ENCODE data around the gene HDC.

HDC gene

GRCh38 chr15:50209809-50210208 lies 55.7 kb downstream of the HDC start:
- TF ChIP-seq CTCF (IDR thresholded peaks at IDR 0.05; ENCODE audit: extremely low read depth, insufficient read depth, missing control alignments): no peak
- in situ Hi-C loops (cut with MboI; ENCODE audit: low pct_unique_long_range_greater_than_20kb, low sequenced_read_pairs, unreplicated experiment): no loop called here
- DNase-seq (ENCODE audit: low spot score): no peak

DNA sequence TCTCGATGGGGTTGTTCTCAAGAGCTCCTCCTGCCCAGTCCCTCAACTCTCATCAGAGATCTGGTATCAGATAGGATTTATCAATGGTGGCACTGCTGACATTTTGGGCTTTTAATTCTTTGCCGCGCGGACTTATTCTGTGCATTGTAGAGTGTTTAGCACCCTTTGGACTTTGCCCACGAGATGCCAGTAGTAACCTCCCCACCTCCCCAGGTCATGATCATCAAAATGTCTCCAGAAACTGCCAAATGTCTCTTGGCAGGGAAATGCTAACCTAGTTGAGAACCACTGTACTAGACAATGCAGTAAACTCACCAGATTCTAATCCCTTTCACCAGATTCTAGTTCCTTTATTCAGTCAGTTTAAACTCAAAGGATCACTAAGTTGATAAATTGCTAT lies 59.5 kb downstream of the HDC start:
- in situ Hi-C loops (cut with MboI; ENCODE audit: low pct_unique_long_range_greater_than_20kb, low sequenced_read_pairs, unreplicated experiment): no loop called here
- no peak for TF ChIP-seq CTCF (IDR thresholded peaks at IDR 0.05; ENCODE audit: extremely low read depth, insufficient read depth, missing control alignments)
- DNase-seq (ENCODE audit: low spot score): no peak

DNA sequence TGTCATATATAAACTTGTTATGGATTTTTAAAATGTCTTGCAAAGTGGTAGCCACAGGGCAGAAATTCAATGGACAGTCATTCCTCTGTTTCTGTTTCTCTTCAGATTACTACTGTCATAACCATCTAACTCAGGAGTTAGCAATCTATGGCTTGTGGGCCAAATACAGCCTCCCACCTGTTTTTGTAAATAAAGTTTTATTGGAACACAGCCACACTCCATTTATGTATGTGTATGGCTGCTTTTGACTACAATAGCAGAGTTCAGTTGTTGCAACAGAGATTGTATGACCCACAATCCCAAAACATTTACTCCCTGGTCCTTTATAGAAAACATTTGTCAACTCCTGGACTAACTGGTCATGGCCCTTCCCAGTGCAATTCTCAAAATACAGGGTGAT lies 63.5 kb downstream of the HDC start:
- TF ChIP-seq CTCF (IDR thresholded peaks at IDR 0.05; ENCODE audit: extremely low read depth, insufficient read depth, missing control alignments): no peak
- in situ Hi-C loops (cut with MboI; ENCODE audit: low pct_unique_long_range_greater_than_20kb, low sequenced_read_pairs, unreplicated experiment): no loop called here
- DNase-seq (ENCODE audit: low spot score): no peak

GRCh38 chr15:50192926-50193620 lies 72.5 kb downstream of the HDC start:
- no peak for DNase-seq (ENCODE audit: low spot score)
- in situ Hi-C loops (cut with MboI; ENCODE audit: low pct_unique_long_range_greater_than_20kb, low sequenced_read_pairs, unreplicated experiment): no loop called here

GRCh38 chr15:50192164-50192563 lies 73.4 kb downstream of the HDC start:
- TF ChIP-seq CTCF (IDR thresholded peaks at IDR 0.05; ENCODE audit: extremely low read depth, insufficient read depth, missing control alignments): no peak
- DNase-seq (ENCODE audit: low spot score): no peak
- in situ Hi-C loops (cut with MboI; ENCODE audit: low pct_unique_long_range_greater_than_20kb, low sequenced_read_pairs, unreplicated experiment): no loop called here

More at GRCh38 chr15:50192926-50193620, 72.5 kb downstream of the HDC start:
- no peak for TF ChIP-seq CTCF (IDR thresholded peaks at IDR 0.05; ENCODE audit: extremely low read depth, insufficient read depth, missing control alignments)
